GM23338 (cell line): Measurements from ENCODE around the gene GALNT13. TPM values are rescaled to one million over a fixed set of nuclear protein-coding genes. Genes with fewer than 3 reads are reported as not detected.

Experiments
- ATAC-seq: fragments of 200-7000 bp; cut with Tn5 transposase; 3 replicates; pipeline ENCODE4 v1.9.1; 2020
- DNase-seq: peaks from one replicate; pipeline ENCODE4 v3.0.0-alpha.2; 2015; ENCODE audit warnings: low spot score
- H2AFZ ChIP-seq: fragments of 200-600 bp; sonication (generic); 2 replicates; pipeline ENCODE4 v1.8.0; 2016; ENCODE audit warnings: antibody characterized with exemption, mild to moderate bottlenecking, moderate library complexity
- H3F3A ChIP-seq: fragments of 200-600 bp; sonication (generic); replicated peaks from 2 replicates; pipeline ENCODE4 v1.8.0; 2017; ENCODE audit warnings: antibody characterized with exemption, mixed run types, low read depth
- H3K27ac ChIP-seq: fragments of 200-600 bp; sonication (generic); 2 replicates; pipeline ENCODE4 v1.6.1; 2016; ENCODE audit warnings: low read depth
- H3K27me3 ChIP-seq: fragments of 200-600 bp; sonication (generic); 2 replicates; pipeline ENCODE4 v1.8.0; 2016; ENCODE audit warnings: mild to moderate bottlenecking, mixed run types, moderate library complexity; ENCODE audit not compliant: insufficient read depth
- H3K36me3 ChIP-seq: fragments of 200-600 bp; sonication (generic); 2 replicates; pipeline ENCODE4 v1.8.0; 2016; ENCODE audit warnings: mild to moderate bottlenecking; ENCODE audit not compliant: insufficient read depth
- H3K4me1 ChIP-seq: fragments of 200-600 bp; sonication (generic); 2 replicates; pipeline ENCODE4 v1.8.0; 2016; ENCODE audit warnings: mild to moderate bottlenecking, moderate library complexity; ENCODE audit not compliant: insufficient read depth
- H3K4me2 ChIP-seq: fragments of 200-600 bp; sonication (generic); 2 replicates; pipeline ENCODE4 v1.7.1; 2017; ENCODE audit warnings: mixed run types
- H3K4me3 ChIP-seq: fragments of 200-600 bp; sonication (generic); 2 replicates; pipeline ENCODE4 v1.6.1; 2016; ENCODE audit warnings: mixed run types
- H3K79me2 ChIP-seq: fragments of 200-600 bp; sonication (generic); replicated peaks from 2 replicates; pipeline ENCODE4 v1.8.0; 2017; ENCODE audit warnings: mild to moderate bottlenecking; ENCODE audit not compliant: insufficient read depth
- H3K9me2 ChIP-seq: fragments of 200-600 bp; sonication (generic); 2 replicates; pipeline ENCODE4 v1.8.0; 2017; ENCODE audit not compliant: insufficient read depth
- H4K20me1 ChIP-seq: fragments of 200-600 bp; sonication (generic); replicated peaks from 2 replicates; pipeline ENCODE4 v1.8.0; 2017; ENCODE audit warnings: mild to moderate bottlenecking; ENCODE audit not compliant: insufficient read depth
- H3K27ac Mint-ChIP-seq: 2 replicates; pipeline ENCODE4 v1.8.0; 2020; ENCODE audit warnings: inconsistent platforms, mild to moderate bottlenecking, moderate library complexity, mixed read lengths
- H3K27me3 Mint-ChIP-seq: 3 replicates; pipeline ENCODE4 v1.8.0; 2022; ENCODE audit warnings: low read depth, mild to moderate bottlenecking, moderate library complexity, mixed read lengths, inconsistent platforms; ENCODE audit not compliant: insufficient read depth, poor library complexity
- H3K36me3 Mint-ChIP-seq: 3 replicates; pipeline ENCODE4 v1.8.0; 2021; ENCODE audit warnings: low read depth, mild to moderate bottlenecking, inconsistent platforms, moderate library complexity, mixed read lengths
- H3K4me1 Mint-ChIP-seq: 3 replicates; pipeline ENCODE4 v1.8.0; 2020; ENCODE audit warnings: mild to moderate bottlenecking, inconsistent platforms, mixed read lengths
- H3K4me3 Mint-ChIP-seq: 3 replicates; pipeline ENCODE4 v1.8.0; 2021; ENCODE audit warnings: moderate library complexity, mild to moderate bottlenecking, inconsistent platforms, mixed read lengths
- H3K9me3 Mint-ChIP-seq: 3 replicates; pipeline ENCODE4 v1.8.0; 2020; ENCODE audit warnings: moderate library complexity, mild to moderate bottlenecking, inconsistent platforms, mixed read lengths
- CREB1 ChIP-seq: fragments of 250-450 bp; sonication (Bioruptor Pico); IDR thresholded peaks from 2 replicates; pipeline ENCODE4 v1.5.0; 2020; ENCODE audit warnings: low read depth, mild to moderate bottlenecking, moderate library complexity
- CTCF ChIP-seq, 2 experiments: fragments of 200-600 bp in 1 of 2; sonication (generic) in 1 of 2; conservative IDR thresholded peaks; 2 replicates each; pipeline versions ENCODE4 v1.5.1 to v1.6.1; 2016 to 2017; ENCODE audit warnings: antibody characterized with exemption in 2 of 2, low read depth in 2 of 2, mild to moderate bottlenecking in 2 of 2, moderate library complexity in 1 of 2
- ETS1 ChIP-seq: IDR thresholded peaks from 2 replicates; pipeline ENCODE4 v1.6.1; 2016; ENCODE audit warnings: antibody characterized with exemption
- EZH2 ChIP-seq: fragments of 200-600 bp; sonication (generic); IDR thresholded peaks from one replicate; pipeline ENCODE4 v1.8.0; 2017; ENCODE audit warnings: antibody characterized with exemption, mild to moderate bottlenecking, low read depth; ENCODE audit not compliant: unreplicated experiment
- EZH2phosphoT487 ChIP-seq: fragments of 200-600 bp; sonication (generic); IDR thresholded peaks from one replicate; pipeline ENCODE4 v1.8.1; 2018; ENCODE audit warnings: antibody characterized with exemption; ENCODE audit not compliant: unreplicated experiment
- JUNB ChIP-seq: IDR thresholded peaks from one replicate; pipeline ENCODE4 v1.6.1; 2016; ENCODE audit warnings: antibody characterized with exemption; ENCODE audit not compliant: unreplicated experiment
- NANOG ChIP-seq: IDR thresholded peaks from 2 replicates; pipeline ENCODE4 v1.6.1; 2016; ENCODE audit warnings: antibody characterized with exemption, borderline replicate concordance
- POLR2AphosphoS5 ChIP-seq: IDR thresholded peaks from 2 replicates; pipeline ENCODE4 v1.6.1; 2016; ENCODE audit warnings: antibody characterized with exemption, low read depth
- REST ChIP-seq: IDR thresholded peaks from one replicate; pipeline ENCODE4 v1.6.1; 2018; ENCODE audit warnings: antibody characterized with exemption; ENCODE audit not compliant: unreplicated experiment
- STAT1 ChIP-seq: IDR thresholded peaks from one replicate; pipeline ENCODE4 v1.6.1; 2016; ENCODE audit warnings: antibody characterized with exemption; ENCODE audit not compliant: unreplicated experiment
- ZNF114 ChIP-seq: fragments of 250-450 bp; sonication (Bioruptor Pico); IDR thresholded peaks from 2 replicates; pipeline ENCODE4 v1.5.0; 2020; ENCODE audit warnings: mild to moderate bottlenecking, moderate library complexity
- ZNF331 ChIP-seq: fragments of 250-450 bp; sonication (Bioruptor Pico); IDR thresholded peaks from 2 replicates; pipeline ENCODE4 v1.5.0; 2020; ENCODE audit warnings: low read depth, mild to moderate bottlenecking, moderate library complexity
- ZNF462 ChIP-seq: fragments of 250-450 bp; sonication (Bioruptor Pico); IDR thresholded peaks from 2 replicates; pipeline ENCODE4 v1.5.0; 2020; ENCODE audit warnings: mild to moderate bottlenecking, moderate library complexity
- polyA plus RNA-seq: library from polyadenylated mRNA; unstranded; fragments of >200 nt; fragmentation: Nextera tagmentation; extraction: Ambion mirVana; gene quantifications from 2 replicates; pipeline ENCODE4 v1.2.1, GENCODE V29; 2016
- total RNA-seq: library from RNA; depleted of rRNA; stranded (reverse); fragments of >200 nt; shearing (Covaris generic); gene quantifications from 2 replicates; pipeline ENCODE4 v1.2.3, GENCODE V29; 2014

The GALNT13 gene
- total and polyA plus RNA-seq, 2 experiments from 2014 or later: 3.5 to 5.2 TPM

GRCh38 chr2:153834662-153835061 is 37.1 kb upstream of the GALNT13 start:
- Histone ChIP-seq H3K27ac (no peak overlapping the region), H3K36me3 (no peaks in the 10 kb centered on the region; the same call in 1 of the 2 replicates), H3K79me2 (no peaks in the 10 kb centered on the region), H3F3A (no peaks in the 10 kb centered on the region), H4K20me1 (no peaks in the 10 kb centered on the region), H3K4me1 (no peaks in the 10 kb centered on the region), H3K4me2 (no peak overlapping the region), H3K4me3 (no peak overlapping the region), H2AFZ (no peak overlapping the region), H3K27me3 (no peaks in the 10 kb centered on the region), H3K9me2 (no peaks in the 10 kb centered on the region)
- no peak overlapping the region for H3K4me3 Mint-ChIP-seq
- DNase-seq (no peak), ATAC-seq (no peak)
- no peaks in the 10 kb centered on the region for H3K4me1 Mint-ChIP-seq
- no peak overlapping the region for H3K27ac Mint-ChIP-seq
- no peak for TF ChIP-seq CREB1 (CRISPR knock-in tag)
- TF ChIP-seq JUNB: no peak
- TF ChIP-seq ETS1: no peak
- TF ChIP-seq EZH2: no peak
- no peak for TF ChIP-seq POLR2AphosphoS5
- no peak for TF ChIP-seq STAT1
- TF ChIP-seq ZNF114 (CRISPR knock-in tag): no peak
- TF ChIP-seq ZNF331 (CRISPR knock-in tag): no peak
- TF ChIP-seq CTCF (conservative IDR thresholded peaks at IDR 0.05; ENCODE audit: low read depth in 2 of 2): no peak
- TF ChIP-seq NANOG: no peak
- no peak for TF ChIP-seq REST
- no peak for TF ChIP-seq EZH2phosphoT487
- TF ChIP-seq ZNF462 (CRISPR knock-in tag): no peak
- no peaks in the 10 kb centered on the region for H3K36me3 Mint-ChIP-seq
- no peaks in the 10 kb centered on the region for H3K27me3 Mint-ChIP-seq
- H3K9me3 Mint-ChIP-seq: no peaks in the 10 kb centered on the region
